ENCODE data around the gene NR2F1.

NR2F1 gene

DNA sequence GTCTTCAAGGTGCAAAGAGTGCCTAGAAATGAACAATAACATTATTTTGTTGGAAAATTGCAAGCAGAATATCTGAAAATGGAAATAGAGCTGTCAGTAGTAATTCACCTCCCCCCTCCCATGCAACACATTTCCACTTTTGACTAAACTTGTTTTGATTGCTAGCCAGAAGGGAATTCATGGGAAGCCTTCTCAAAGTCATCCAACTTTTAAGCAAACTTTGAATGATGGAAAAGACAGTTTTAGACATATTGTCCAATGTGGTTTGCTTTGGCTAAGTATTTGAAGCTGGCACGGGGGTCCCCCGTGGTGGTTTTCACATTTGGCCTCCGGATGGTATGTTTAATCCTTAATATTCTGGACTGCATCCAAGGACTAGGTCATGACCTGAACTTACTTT is 7.5 kb downstream of the NR2F1 start:
- in situ Hi-C loops (cut with MboI; ENCODE audit: low sequenced_read_pairs): no loop called here

DNA sequence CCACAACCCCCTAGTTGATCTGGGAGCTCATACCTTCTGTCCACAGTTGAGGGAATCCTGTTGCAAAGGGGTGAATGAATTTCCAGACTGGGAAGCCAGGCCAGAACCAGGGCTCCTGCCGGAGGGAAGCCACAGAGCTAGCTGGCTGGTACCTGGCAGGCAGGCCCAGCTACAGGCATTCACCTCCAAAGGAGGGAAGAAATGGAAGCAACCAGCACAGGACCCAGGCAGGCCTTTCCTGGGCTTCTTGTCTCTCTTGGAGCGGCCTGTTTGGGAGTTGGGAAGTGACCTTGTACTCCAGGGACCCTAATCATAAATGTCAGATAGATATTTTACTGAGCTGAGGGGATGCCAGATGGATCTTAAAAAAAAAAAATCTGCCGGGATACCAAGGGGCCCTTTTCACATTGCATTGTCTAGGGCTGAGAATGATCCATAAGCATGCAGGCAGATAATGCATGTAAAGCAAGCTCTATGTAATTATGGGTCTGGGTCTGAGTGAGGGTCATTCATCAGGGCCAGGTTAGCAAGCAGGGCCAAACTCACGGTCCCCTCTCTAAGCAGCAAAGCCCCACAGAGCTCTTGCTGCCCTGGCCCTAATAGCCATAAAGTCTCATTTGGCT is 8.4 kb downstream of the NR2F1 start:
- in situ Hi-C loops (cut with MboI; ENCODE audit: low sequenced_read_pairs): no loop called here

DNA sequence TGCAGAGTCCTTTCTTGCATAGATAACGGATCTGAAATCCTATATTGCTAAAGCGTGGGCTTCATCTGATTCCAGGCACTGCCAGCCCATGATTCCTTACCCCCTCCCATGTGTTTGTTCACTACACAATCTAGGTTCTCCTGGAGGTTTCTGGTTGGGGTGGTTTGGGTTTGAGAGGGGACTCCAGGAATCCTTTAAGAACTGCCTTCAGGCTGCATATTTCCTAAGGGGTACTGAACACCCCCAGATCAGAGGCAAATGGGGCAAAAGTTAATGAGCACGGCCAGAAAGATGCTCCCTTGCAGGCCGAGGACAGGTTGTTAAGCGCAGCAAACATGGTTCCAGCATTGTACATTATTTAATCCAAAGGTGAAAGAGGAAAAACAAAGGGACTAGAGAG is 9.9 kb downstream of the NR2F1 start:
- in situ Hi-C loops (cut with MboI; ENCODE audit: low sequenced_read_pairs): no loop called here

- in situ Hi-C loops (cut with MboI; ENCODE audit: low sequenced_read_pairs): no loop called here
These were observed 10.6 kb downstream of the NR2F1 start for GRCh38 chr5:93593476-93594131.

DNA sequence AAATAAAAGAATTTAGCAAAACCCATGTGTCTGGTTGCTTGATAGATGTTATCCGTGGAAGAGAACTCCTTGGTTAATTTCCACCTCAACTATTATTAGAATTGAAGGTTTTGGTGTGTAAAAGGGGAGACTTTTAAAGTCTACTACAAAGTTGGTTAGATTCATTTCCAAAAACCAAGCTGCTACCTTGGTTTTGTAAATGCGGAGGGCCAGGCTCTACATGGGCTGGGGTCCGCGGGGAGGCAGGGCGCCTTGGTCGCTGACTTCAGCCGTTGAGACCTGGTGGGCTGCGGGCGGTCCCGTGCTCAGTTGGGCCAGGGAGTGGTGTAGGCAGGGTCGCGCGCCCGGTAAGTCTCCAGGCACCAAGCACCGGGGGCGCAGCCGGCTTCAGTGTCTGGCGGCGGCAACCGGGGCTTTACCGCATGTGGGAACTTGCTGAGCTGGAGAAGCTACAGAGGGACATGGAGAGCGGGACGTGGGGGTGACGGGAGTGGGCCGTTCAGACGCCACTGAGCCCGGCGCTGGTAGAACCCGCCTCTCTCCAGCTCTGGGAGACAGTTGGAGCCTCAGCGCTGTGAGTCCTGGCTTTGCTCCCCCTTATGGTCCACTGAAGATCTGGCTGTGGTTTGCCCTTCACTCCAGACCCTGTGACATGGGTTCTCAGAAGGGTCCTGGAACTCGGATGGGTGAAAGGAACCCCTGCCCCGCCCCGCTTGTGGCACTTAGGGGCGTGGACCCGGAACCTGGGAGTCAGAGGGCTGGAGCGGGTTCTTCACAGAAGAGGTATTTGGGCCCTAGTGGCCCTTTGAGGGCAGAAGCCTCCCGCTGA is 11.8 kb downstream of the NR2F1 start:
- in situ Hi-C loops (cut with MboI; ENCODE audit: low sequenced_read_pairs): no loop called here

- in situ Hi-C loops (cut with MboI; ENCODE audit: low sequenced_read_pairs): no loop called here
These were observed 12.6 kb downstream of the NR2F1 start for GRCh38 chr5:93595420-93596147.

GRCh38 chr5:93596310-93596675 is 13.3 kb downstream of the NR2F1 start:
- in situ Hi-C loops (cut with MboI; ENCODE audit: low sequenced_read_pairs): no loop called here

DNA sequence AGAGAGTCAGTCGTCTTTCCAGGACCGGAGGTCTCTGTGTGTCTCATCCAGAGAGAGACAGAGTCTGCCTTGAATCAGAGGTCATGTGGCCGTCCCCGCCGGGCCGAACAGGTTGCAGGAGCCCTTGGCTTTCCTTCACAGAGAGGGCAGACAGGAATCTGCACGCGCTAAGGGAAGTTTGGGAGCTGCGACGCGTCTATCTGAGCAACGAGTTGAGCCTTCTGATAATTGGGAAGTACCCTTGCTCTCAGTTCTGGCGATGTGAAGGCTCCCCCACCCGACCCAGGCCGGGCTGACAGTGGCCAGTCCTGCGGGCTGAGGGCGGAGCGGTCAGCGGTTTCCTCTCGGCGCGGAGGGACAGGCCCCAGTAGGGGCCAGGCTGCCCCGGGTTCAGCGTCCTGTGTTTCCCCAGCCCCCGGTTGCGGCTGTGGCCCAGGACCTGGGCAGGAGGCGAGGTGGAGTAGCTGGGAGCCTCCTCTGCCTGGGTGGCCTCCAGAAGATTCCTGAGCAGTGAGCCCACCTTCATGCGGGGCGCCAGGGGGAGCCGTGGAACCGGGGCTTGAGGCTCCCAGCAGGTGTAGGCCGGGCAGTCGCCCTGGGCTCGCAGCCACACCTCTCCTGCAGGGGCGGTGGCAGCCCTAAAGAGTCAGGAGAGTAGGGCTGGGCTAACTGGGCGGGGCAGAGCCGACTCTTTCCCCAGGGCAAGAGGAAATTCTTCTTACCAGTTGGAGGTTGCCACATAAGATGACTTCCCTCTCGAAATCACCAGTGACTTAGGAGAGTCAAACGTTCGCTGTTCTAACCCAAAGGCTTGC is 13.9 kb downstream of the NR2F1 start:
- in situ Hi-C loops (cut with MboI; ENCODE audit: low sequenced_read_pairs): no loop called here

GRCh38 chr5:93598091-93599000 is 15.3 kb downstream of the NR2F1 start:
- in situ Hi-C loops (cut with MboI; ENCODE audit: low sequenced_read_pairs): no loop called here

DNA sequence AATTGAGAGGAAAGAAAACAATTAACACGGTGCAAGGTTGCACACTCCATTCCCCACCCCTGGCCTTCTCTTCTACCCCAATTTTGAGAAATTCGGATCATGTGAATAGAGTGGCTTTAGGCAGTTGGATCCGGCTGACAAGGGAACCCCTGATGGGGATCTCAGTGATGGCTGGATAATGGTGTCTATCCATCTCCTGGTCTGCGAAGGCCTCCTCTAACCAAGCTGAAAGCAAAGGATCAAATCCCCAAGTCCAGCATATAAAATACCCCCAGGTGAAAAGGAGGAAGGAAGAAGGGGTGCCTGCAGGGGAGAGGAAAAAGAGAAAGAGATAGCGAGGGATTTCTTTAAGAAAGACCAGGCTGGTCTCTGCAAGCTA is 16.0 kb downstream of the NR2F1 start:
- in situ Hi-C loops (cut with MboI; ENCODE audit: low sequenced_read_pairs): no loop called here

- in situ Hi-C loops (cut with MboI; ENCODE audit: low sequenced_read_pairs): no loop called here
These were observed 16.5 kb downstream of the NR2F1 start for GRCh38 chr5:93599399-93600120.

- in situ Hi-C loops (cut with MboI; ENCODE audit: low sequenced_read_pairs): no loop called here
These were observed 17.5 kb downstream of the NR2F1 start for GRCh38 chr5:93600409-93601070.

DNA sequence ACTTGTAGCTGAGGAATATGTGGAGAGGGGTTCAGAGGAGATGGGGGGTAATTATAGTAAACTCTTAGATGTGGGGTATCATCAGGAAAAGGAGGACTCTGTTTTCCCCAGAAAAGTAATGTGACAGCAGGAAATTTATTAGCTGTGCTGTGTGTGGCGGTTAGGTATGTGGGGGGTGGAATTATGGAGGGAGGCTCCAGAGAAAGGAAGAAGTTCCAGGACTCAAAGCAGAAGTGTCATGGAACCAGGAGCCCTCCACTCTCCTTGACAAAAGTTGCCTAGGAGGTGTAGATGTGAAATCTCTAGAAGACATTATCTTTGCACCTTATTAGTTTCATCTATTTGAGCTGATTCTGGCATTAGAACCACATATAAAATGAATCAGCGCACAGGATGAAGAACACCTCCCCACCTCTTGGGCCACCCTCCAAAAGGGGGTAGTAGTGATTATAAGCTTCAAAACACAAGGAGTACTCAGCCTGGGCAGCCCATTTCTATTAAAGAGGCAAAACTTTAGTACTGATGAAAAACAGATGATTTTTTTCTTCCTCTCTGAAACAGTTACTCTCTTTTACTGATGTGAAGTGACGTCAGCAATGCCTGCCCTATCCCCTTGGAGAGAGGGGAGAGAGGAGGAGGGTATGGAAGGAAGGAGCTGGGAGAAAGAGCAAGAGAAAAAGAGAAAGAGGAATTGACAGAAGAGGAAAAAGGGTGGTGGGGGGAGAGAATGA is 18.2 kb downstream of the NR2F1 start:
- in situ Hi-C loops (cut with MboI; ENCODE audit: low sequenced_read_pairs): no loop called here

- in situ Hi-C loops (cut with MboI; ENCODE audit: low sequenced_read_pairs): no loop called here
These were observed 18.8 kb downstream of the NR2F1 start for GRCh38 chr5:93601802-93602155.

GRCh38 chr5:93602241-93603077 is 19.4 kb downstream of the NR2F1 start:
- in situ Hi-C loops (cut with MboI; ENCODE audit: low sequenced_read_pairs): no loop called here

GRCh38 chr5:93603078-93603792 is 20.2 kb downstream of the NR2F1 start:
- in situ Hi-C loops (cut with MboI; ENCODE audit: low sequenced_read_pairs): no loop called here
